ENCODE measurements around the gene ADAMTS19.

The ADAMTS19 gene

DNA sequence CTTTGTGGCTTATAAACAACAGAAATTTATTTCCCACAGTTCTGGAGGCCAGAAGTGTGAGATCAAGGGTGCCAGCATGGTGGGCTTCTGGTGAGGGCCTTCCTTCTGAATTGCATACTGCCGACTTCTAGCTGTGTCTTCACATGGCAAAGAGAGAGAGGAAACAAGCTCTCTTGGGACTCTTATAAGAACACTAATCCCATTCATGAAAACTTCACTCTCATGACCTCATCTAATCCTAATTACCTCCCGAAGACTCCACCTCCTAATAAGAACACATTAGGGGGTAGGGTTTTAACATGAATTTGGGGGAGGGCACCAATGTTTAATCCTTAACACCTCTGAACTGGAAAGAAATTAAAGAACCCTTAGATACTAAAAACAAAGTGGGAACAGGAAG is 211.9 kb downstream of the ADAMTS19 start:
- no peak for DNase-seq

GRCh38 chr5:129679671-129680070 is 219.6 kb downstream of the ADAMTS19 start:
- no peak for DNase-seq

- DNase-seq: no peak
These were observed 227.8 kb downstream of the ADAMTS19 start for GRCh38 chr5:129687941-129688340.

GRCh38 chr5:129689045-129689444 is 228.9 kb downstream of the ADAMTS19 start:
- no peak for DNase-seq

- DNase-seq: no peak
These were observed 231.1 kb downstream of the ADAMTS19 start for GRCh38 chr5:129691220-129691619.

GRCh38 chr5:129696636-129697035 is 236.5 kb downstream of the ADAMTS19 start:
- DNase-seq: no peak

DNA sequence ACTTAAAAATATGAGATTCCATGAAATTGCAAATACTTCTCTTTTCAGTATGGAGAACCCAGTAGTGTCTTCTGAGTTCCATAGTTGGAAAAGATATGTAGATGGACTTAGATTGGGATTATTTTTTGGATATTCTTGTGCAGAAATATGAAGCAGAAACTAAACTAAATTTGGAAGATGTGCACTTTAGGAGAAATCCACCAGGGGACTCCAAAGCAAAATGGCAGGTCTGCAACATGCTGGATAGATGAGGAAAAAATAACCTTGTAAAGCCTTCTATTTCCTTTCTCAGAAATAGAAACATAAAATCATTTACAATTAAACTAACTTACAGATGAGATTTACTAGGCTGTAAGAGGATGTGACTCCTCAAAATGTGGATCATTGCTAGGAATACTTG is 238.6 kb downstream of the ADAMTS19 start:
- no peak for DNase-seq

GRCh38 chr5:129716235-129716634 is 256.1 kb downstream of the ADAMTS19 start:
- no peak for DNase-seq

- no peak for DNase-seq
These were observed 256.6 kb downstream of the ADAMTS19 start for GRCh38 chr5:129716651-129717050.

DNA sequence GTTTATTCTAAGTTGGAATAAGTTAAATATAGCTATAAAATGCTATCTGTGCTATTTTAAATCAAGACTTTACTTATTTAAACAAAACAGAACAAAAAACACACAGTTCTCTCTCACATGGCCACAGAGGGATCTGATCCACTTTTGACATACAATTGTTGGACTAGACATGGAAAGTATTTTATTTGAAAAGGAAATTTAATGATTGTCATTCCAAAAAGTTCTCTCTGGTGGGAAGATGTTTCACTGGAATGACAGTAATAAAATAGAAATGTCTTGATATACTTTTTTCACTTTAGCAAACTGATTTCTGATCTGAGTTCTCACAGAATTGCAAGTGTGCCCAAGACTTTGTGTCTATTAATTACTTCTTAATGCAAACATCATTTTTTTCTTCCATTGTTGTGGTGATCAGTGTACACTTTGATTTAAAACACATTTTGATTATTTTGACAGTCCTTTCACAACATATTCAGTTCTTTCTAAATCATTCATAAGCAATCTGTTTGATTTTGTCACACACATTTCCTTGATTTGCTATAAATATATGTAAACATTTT is 257.7 kb downstream of the ADAMTS19 start:
- no peak for DNase-seq

- DNase-seq: no peak
These were observed 258.5 kb downstream of the ADAMTS19 start for GRCh38 chr5:129718471-129719090.

- no peak for DNase-seq
These were observed 264.1 kb downstream of the ADAMTS19 start for GRCh38 chr5:129724222-129724621.

- DNase-seq: no peak
These were observed 264.5 kb downstream of the ADAMTS19 start for GRCh38 chr5:129724647-129725046.

DNA sequence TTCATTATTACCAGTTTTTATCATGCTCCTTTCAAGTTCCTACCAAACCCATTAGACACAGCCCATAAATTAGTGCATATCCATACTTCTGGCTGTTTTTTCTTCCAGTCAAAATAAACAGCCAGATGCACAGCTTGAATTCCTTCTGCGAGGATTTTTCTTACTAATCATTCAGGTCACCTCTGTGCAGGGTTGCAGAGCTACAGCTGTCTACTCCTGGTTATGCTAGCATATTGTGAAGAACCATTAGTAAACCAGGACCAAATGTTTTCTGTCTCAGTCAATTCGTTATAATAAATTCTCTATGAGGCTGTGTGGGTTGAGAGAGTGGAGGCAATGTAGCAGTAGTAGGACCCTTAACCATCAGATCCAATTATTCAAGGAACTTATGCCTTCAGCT is 279.7 kb downstream of the ADAMTS19 start:
- DNase-seq: no peak

GRCh38 chr5:129743541-129744187 is 283.6 kb downstream of the ADAMTS19 start:
- no peak for DNase-seq

DNA sequence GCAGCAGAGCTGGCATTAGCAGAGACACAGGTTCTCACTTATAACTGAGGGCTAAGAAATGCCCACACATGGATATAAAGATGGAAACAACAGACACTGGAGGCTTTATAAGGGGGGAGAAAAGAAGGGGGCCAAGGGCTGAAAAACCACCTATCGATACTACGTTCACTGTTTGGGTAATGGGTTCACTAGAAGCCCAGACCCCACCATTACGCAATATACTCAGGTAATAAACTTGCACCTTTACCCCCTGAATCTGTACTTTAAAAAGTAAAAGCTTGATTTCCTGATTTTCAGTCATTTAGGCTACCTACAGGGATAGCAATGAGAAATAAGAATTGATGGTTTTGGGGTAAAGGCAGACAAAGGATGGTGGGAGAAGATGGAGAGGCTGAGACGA is 285.9 kb downstream of the ADAMTS19 start:
- DNase-seq: no peak

- no peak for DNase-seq
These were observed 286.8 kb downstream of the ADAMTS19 start for GRCh38 chr5:129746876-129747275.

DNA sequence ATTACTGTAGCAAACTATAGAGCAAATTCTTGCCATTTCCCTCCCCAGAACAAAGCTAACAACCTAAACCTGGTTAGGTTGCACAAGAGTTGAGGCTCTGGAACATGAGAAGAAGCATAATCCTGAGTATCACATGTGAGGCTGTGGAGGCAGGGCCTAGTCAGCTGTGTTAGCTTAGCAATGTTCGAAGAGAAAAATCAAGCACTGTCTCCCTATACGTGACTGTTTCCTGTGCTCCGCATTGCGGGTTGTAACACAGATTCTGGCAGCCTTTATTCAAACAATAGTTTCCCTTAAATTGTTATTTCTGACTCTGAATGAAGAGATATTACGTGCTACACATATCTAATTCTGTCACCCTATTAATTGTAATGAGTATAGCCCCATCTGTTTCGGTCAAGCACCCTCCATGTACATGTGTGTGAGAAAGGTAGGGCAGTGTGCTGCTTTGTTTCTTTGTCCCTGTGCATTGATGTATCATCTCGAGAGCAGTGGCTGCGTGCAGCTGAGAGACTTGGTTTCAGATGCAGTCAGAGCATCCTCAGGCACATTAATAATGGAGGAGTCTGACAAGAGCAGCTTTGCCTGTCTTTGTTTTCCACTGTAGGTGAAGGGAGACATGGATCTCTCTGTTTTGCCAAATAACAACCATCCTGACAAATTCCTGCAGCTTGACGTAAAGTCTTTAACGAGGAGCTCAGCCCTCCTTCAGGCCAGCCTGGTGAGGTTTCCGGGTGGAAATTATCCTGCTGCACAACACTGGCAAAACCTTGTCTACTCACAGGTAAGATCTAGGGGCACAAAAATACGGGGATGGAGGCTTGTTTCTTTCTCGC is 287.7 kb downstream of the ADAMTS19 start, which contains the start of gene MINAR2:
TSS of gene MINAR2 (plus strand) at position 523 of the 836 bp plus-strand sequence. CDS start at position 620, 97 bp downstream.
- DNase-seq: no peak

DNA sequence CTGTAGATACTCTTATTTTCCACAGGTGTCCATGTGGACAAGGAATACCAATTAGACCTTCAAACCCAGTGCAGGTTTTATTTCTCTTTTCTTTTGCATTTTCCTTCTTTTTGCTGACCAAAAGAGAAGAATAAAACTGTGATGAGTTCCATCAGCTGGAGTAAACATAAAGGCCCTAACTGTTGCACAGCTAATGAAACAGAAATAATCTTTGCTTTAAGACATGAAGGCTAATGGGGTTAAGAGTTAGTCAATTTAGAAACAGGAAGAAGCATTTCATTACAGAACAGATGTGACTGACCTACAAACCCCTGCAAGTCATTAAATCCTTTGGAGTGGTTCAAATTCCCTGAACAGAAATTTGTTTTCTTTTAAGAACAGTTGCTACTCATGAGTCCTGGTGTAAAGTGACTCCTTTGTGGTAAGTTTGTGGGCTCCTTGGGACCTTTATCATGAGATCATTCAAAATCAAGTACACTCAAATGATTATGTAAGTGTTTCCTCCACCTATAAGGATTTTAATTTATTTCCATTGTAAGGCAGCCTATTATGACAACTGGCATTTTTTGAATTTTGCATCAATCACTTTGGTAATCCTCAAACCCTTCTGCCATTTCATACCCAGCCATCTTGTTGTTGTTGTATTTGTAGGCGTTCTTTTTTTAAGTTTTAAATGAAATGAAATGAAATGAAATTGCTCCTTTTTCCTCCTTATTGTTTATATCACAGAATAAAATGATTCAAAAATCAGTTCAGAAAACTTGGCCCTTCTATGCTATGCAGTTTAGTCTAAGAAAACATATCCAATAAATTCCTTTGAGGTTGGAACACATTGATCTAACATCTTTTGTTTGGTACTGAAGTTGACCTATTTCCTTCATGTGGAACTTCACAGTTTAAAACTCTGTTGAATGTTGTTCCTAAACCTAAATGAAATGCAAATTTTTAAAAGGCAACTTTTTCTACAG is 289.1 kb downstream of the ADAMTS19 start:
- no peak for DNase-seq

DNA sequence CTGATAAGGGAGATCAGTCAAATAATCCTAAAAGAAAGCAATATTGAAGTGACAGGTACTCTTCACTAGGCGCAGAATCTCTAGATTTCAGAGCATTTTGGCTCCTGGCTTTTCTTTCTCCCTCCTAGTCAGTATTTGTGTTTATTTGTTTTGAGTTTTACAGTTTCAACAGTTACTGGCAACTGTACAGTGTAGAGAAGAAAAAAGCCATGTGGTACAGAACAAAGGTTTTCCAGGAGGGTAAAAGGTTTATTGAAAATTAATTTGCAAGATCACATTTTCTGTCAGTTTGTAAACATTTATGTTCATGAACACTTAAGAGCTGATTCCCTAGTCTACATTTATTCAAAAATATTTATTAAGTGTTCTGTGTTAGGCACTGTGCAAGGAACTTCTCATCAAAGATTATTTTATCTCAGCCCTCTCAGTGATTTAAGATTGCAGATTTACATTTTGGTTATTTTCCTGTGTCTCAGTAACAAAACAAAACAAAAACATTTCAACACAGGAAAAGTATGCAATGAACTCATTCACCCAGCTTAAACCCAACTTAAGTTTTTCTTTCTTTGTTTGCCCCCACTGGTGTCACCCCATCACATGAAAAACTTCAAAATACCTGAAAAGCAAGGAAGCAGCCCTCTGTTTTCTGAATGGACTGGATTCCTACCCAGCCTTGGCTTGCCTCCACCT is 300.7 kb downstream of the ADAMTS19 start:
- no peak for DNase-seq

All from amygdala (tissue), 56 donors.